Common myeloid progenitor, CD34-positive (primary cell): ENCODE data around the gene GTF2A1.
A peak's percentile ranks its signal among the peaks of the same experiment; 100 is the strongest.

ENCODE experiments used
- CTCF ChIA-PET: fragments of 350-600 bp; sonication (Branson Sonifier 250); formaldehyde crosslinking; loops from one replicate; lab custom pipeline; 2021; ENCODE audit warnings: antibody characterized with exemption; lab: Charles Lee
- POLR2A ChIA-PET: fragments of 350-600 bp; sonication (Branson Sonifier 250); formaldehyde crosslinking; loops from one replicate; lab custom pipeline; 2021; ENCODE audit warnings: antibody characterized with exemption; lab: Charles Lee
- DNase-seq, 3 donors: peaks; one replicate each; pipeline versions ENCODE4 v3.0.0 to v3.0.0-alpha.2; 2013
- H3K27ac ChIP-seq, 2 experiments: 1 replicate in 1 of 2; 2 replicates in 1 of 2; pipeline ENCODE4 v1.7.0; 2013; ENCODE audit warnings: inconsistent platforms in 2 of 2, low read length in 2 of 2, mild to moderate bottlenecking in 2 of 2, low read depth in 1 of 2, moderate library complexity in 1 of 2; ENCODE audit not compliant: severe bottlenecking in 2 of 2, insufficient read depth in 1 of 2, poor library complexity in 1 of 2
- H3K27me3 ChIP-seq, 5 experiments: replicated peaks in 2 of 5; 1 replicate in 3 of 5; 2 replicates in 2 of 5; pipeline versions ENCODE4 v1.6.1 to v1.7.0; 2013; ENCODE audit warnings: low read length in 4 of 5, mild to moderate bottlenecking in 2 of 5, moderate library complexity in 2 of 5, inconsistent platforms in 1 of 5; ENCODE audit not compliant: insufficient read depth in 5 of 5, control insufficient read depth in 4 of 5
- H3K36me3 ChIP-seq, 4 experiments: 1 replicate in 2 of 4; 2 replicates in 2 of 4; pipeline versions ENCODE4 v1.6.1 to v1.7.0; 2013; ENCODE audit warnings: low read length in 3 of 4, control low read depth in 1 of 4, mild to moderate bottlenecking in 1 of 4; ENCODE audit not compliant: control insufficient read depth in 4 of 4, insufficient read depth in 4 of 4
- H3K4me1 ChIP-seq, 4 experiments: 1 replicate in 3 of 4; 2 replicates in 1 of 4; pipeline versions ENCODE4 v1.6.1 to v1.7.1; 2013; ENCODE audit warnings: low read length in 3 of 4, mild to moderate bottlenecking in 3 of 4, control low read depth in 1 of 4, inconsistent platforms in 1 of 4, moderate library complexity in 1 of 4; ENCODE audit not compliant: control insufficient read depth in 4 of 4, insufficient read depth in 4 of 4; ENCODE audit errors: control extremely low read depth in 1 of 4
- H3K4me3 ChIP-seq, 7 experiments: 1 replicate in 4 of 7; 2 replicates in 3 of 7; pipeline versions ENCODE4 v1.5.1 to v1.7.0; 2013; ENCODE audit warnings: mild to moderate bottlenecking in 7 of 7, low read length in 6 of 7, moderate library complexity in 6 of 7, inconsistent platforms in 2 of 7, low read depth in 2 of 7, control low read depth in 1 of 7; ENCODE audit not compliant: insufficient read depth in 4 of 7, control insufficient read depth in 1 of 7; ENCODE audit errors: extremely low read depth in 1 of 7
- H3K9me3 ChIP-seq, 5 experiments: 1 replicate in 4 of 5; 2 replicates in 1 of 5; pipeline versions ENCODE4 v1.6.1 to v1.7.1; 2013; ENCODE audit warnings: low read length in 4 of 5, mild to moderate bottlenecking in 2 of 5, inconsistent platforms in 1 of 5, low read depth in 1 of 5, moderate library complexity in 1 of 5; ENCODE audit not compliant: control insufficient read depth in 4 of 5, insufficient read depth in 2 of 5; ENCODE audit errors: control extremely low read depth in 1 of 5
- WGBS: methylation state at CpG from one replicate; pipeline ENCODE4 v1.1.5; 2013; ENCODE audit not compliant: insufficient coverage; 5-methylcytosine and 5-hydroxymethylcytosine counted together

GTF2A1 gene

GRCh38 chr14:81137316-81137715, 83.4 kb downstream of the GTF2A1 start:
- CTCF ChIA-PET, result no interaction called here
- Histone ChIP-seq H3K27me3 (peaks cover 0 to 3% (median 0%) of the 10 kb centered on the region in 5 experiments), H3K27ac (no peak overlapping the region), H3K4me1 (no peaks in the 10 kb centered on the region), H3K4me3 (no peak overlapping the region), H3K9me3 (peaks cover 0 to 2% (median 0%) of the 10 kb centered on the region in 5 experiments), H3K36me3 (no peaks in the 10 kb centered on the region)
- POLR2A ChIA-PET, result no interaction called here
- 100% methylated on average over 1 of the region's 2 CpGs for WGBS
- no peak for DNase-seq

- WGBS, result 83% methylated on average over 1 of the region's 2 CpGs
- no peak overlapping the region for H3K27ac ChIP-seq
- no peaks in the 10 kb centered on the region for H3K4me1 ChIP-seq
- no peak for DNase-seq
- ChIA-PET POLR2A (no interaction called here), CTCF (interaction anchor here (1.2 kb wide), 1 partner anchor 9 kb away, joined by 4 read pairs; no protein-coding TSS in a partner anchor)
- H3K36me3 ChIP-seq, result no peaks in the 10 kb centered on the region
- H3K4me3 ChIP-seq, result no peak overlapping the region
- peaks cover 0 to 3% (median 0%) of the 10 kb centered on the region in 5 experiments for H3K27me3 ChIP-seq
- peaks cover 0 to 2% (median 0%) of the 10 kb centered on the region in 5 experiments for H3K9me3 ChIP-seq
Observed at GRCh38 chr14:81133400-81133799, 87.4 kb downstream of the GTF2A1 start.

- CTCF ChIA-PET, result no interaction called here
- WGBS, result 100% methylated on average over 2 of the region's 3 CpGs
- POLR2A ChIA-PET, result no interaction called here
- Histone ChIP-seq H3K9me3 (peaks cover 0 to 2% (median 0%) of the 10 kb centered on the region in 5 experiments), H3K4me1 (no peaks in the 10 kb centered on the region), H3K27ac (no peak overlapping the region), H3K27me3 (peaks cover 0 to 3% (median 0%) of the 10 kb centered on the region in 5 experiments), H3K4me3 (no peak overlapping the region), H3K36me3 (no peaks in the 10 kb centered on the region)
- no peak for DNase-seq
Observed at GRCh38 chr14:81132468-81132867, 88.3 kb downstream of the GTF2A1 start.

GRCh38 chr14:81129242-81129641, 91.5 kb downstream of the GTF2A1 start:
- Histone ChIP-seq H3K27me3 (no peaks in the 10 kb centered on the region), H3K4me3 (no peak overlapping the region), H3K4me1 (no peaks in the 10 kb centered on the region), H3K36me3 (no peaks in the 10 kb centered on the region), H3K27ac (no peak overlapping the region), H3K9me3 (peaks cover 0 to 4% (median 1%) of the 10 kb centered on the region in 5 experiments)
- DNase-seq, result no peak
- 100% methylated on average over 1 of the region's 1 CpG for WGBS
- ChIA-PET CTCF (no interaction called here), POLR2A (no interaction called here)

GRCh38 chr14:81127785-81128184, 93.0 kb downstream of the GTF2A1 start:
- Histone ChIP-seq H3K4me3 (no peak overlapping the region), H3K27ac (no peak overlapping the region), H3K4me1 (no peaks in the 10 kb centered on the region), H3K36me3 (no peaks in the 10 kb centered on the region), H3K27me3 (no peaks in the 10 kb centered on the region), H3K9me3 (peaks cover 0 to 4% (median 1%) of the 10 kb centered on the region in 5 experiments)
- ChIA-PET POLR2A (no interaction called here), CTCF (no interaction called here)
- peak in 2 of 3 donors; percentile 51 to 60 for DNase-seq
- 40% methylated on average over 1 of the region's 5 CpGs for WGBS

- H3K4me1 ChIP-seq, result no peaks in the 10 kb centered on the region
- no peak overlapping the region for H3K4me3 ChIP-seq
- POLR2A ChIA-PET, result no interaction called here
- 93% methylated on average over 2 of the region's 4 CpGs for WGBS
- no peak overlapping the region for H3K27ac ChIP-seq
- DNase-seq, result no peak
- no peaks in the 10 kb centered on the region for H3K36me3 ChIP-seq
- no peaks in the 10 kb centered on the region for H3K27me3 ChIP-seq
- peaks cover 0 to 4% (median 1%) of the 10 kb centered on the region in 5 experiments for H3K9me3 ChIP-seq
- CTCF ChIA-PET, result interaction anchor here (1.4 kb wide), 1 partner anchor 8 kb away, joined by 4 read pairs; no protein-coding TSS in a partner anchor
Observed at GRCh38 chr14:81125536-81125935, 95.2 kb downstream of the GTF2A1 start.
